ENCODE measurements around the gene ABI3BP.

ABI3BP gene

GRCh38 chr3:100984308-100984707 lies 8.9 kb downstream of the ABI3BP start:
- no peaks in the 10 kb centered on the region for H3K27me3 ChIP-seq (ENCODE audit: insufficient read depth, low read length)
- H3K27ac ChIP-seq (ENCODE audit: low read depth, low read length) = no peak overlapping the region
- H3K79me2 ChIP-seq (ENCODE audit: control insufficient read depth, insufficient read depth, low read length, unreplicated experiment) = no peaks in the 10 kb centered on the region
- H3K36me3 ChIP-seq (ENCODE audit: insufficient read depth, low read length) = no peaks in the 10 kb centered on the region; the same call in 1 of the 2 replicates
- no peak overlapping the region for H3K4me3 ChIP-seq (ENCODE audit: low read depth, low read length)
- H2AFZ ChIP-seq (ENCODE audit: low read length, unreplicated experiment) = peak overlapping the region; percentile 11
- peaks cover 28% of the 10 kb centered on the region for H3K4me1 ChIP-seq (ENCODE audit: control insufficient read depth, insufficient read depth, low read length, unreplicated experiment)

GRCh38 chr3:100982710-100983109 lies 10.5 kb downstream of the ABI3BP start:
- no peaks in the 10 kb centered on the region for H3K27me3 ChIP-seq (ENCODE audit: insufficient read depth, low read length)
- H3K4me1 ChIP-seq (ENCODE audit: control insufficient read depth, insufficient read depth, low read length, unreplicated experiment) = peaks cover 34% of the 10 kb centered on the region
- H3K79me2 ChIP-seq (ENCODE audit: control insufficient read depth, insufficient read depth, low read length, unreplicated experiment) = peaks cover under 1% of the 10 kb centered on the region
- H3K27ac ChIP-seq (ENCODE audit: low read depth, low read length) = peak overlapping the region; percentile 25
- H3K36me3 ChIP-seq (ENCODE audit: insufficient read depth, low read length) = no peaks in the 10 kb centered on the region; the same call in 1 of the 2 replicates
- peak overlapping the region; percentile 100 for H2AFZ ChIP-seq (ENCODE audit: low read length, unreplicated experiment)
- peak overlapping the region; percentile 70 for H3K4me3 ChIP-seq (ENCODE audit: low read depth, low read length)

- H2AFZ ChIP-seq (ENCODE audit: low read length, unreplicated experiment) = peak overlapping the region; percentile 56
- no peak overlapping the region for H3K4me3 ChIP-seq (ENCODE audit: low read depth, low read length)
- peaks cover 4% of the 10 kb centered on the region for H3K79me2 ChIP-seq (ENCODE audit: control insufficient read depth, insufficient read depth, low read length, unreplicated experiment)
- H3K27me3 ChIP-seq (ENCODE audit: insufficient read depth, low read length) = no peaks in the 10 kb centered on the region
- no peak overlapping the region for H3K27ac ChIP-seq (ENCODE audit: low read depth, low read length)
- peaks cover 38% of the 10 kb centered on the region for H3K4me1 ChIP-seq (ENCODE audit: control insufficient read depth, insufficient read depth, low read length, unreplicated experiment)
- no peaks in the 10 kb centered on the region; the same call in 1 of the 2 replicates for H3K36me3 ChIP-seq (ENCODE audit: insufficient read depth, low read length)
These were observed 11.9 kb downstream of the ABI3BP start for GRCh38 chr3:100981164-100981911.

- Histone ChIP-seq H3K27ac (ENCODE audit: low read depth, low read length) (no peak overlapping the region), H3K4me3 (ENCODE audit: low read depth, low read length) (no peak overlapping the region), H3K79me2 (ENCODE audit: control insufficient read depth, insufficient read depth, low read length, unreplicated experiment) (peaks cover 4% of the 10 kb centered on the region), H3K27me3 (ENCODE audit: insufficient read depth, low read length) (no peaks in the 10 kb centered on the region), H3K36me3 (ENCODE audit: insufficient read depth, low read length) (no peaks in the 10 kb centered on the region; the same call in 1 of the 2 replicates), H3K4me1 (ENCODE audit: control insufficient read depth, insufficient read depth, low read length, unreplicated experiment) (peaks cover 53% of the 10 kb centered on the region), H2AFZ (ENCODE audit: low read length, unreplicated experiment) (no peak overlapping the region)
These were observed 15.1 kb downstream of the ABI3BP start for GRCh38 chr3:100978011-100978659.

GRCh38 chr3:100976611-100977010 lies 16.6 kb downstream of the ABI3BP start:
- Histone ChIP-seq H3K27me3 (ENCODE audit: insufficient read depth, low read length) (no peaks in the 10 kb centered on the region), H2AFZ (ENCODE audit: low read length, unreplicated experiment) (no peak overlapping the region), H3K79me2 (ENCODE audit: control insufficient read depth, insufficient read depth, low read length, unreplicated experiment) (peaks cover 4% of the 10 kb centered on the region), H3K4me1 (ENCODE audit: control insufficient read depth, insufficient read depth, low read length, unreplicated experiment) (peaks cover 48% of the 10 kb centered on the region), H3K4me3 (ENCODE audit: low read depth, low read length) (no peak overlapping the region), H3K36me3 (ENCODE audit: insufficient read depth, low read length) (no peaks in the 10 kb centered on the region; the same call in 1 of the 2 replicates), H3K27ac (ENCODE audit: low read depth, low read length) (no peak overlapping the region)

- no peak overlapping the region for H3K27ac ChIP-seq (ENCODE audit: low read depth, low read length)
- H3K27me3 ChIP-seq (ENCODE audit: insufficient read depth, low read length) = no peaks in the 10 kb centered on the region
- H3K4me3 ChIP-seq (ENCODE audit: low read depth, low read length) = no peak overlapping the region
- no peaks in the 10 kb centered on the region for H3K36me3 ChIP-seq (ENCODE audit: insufficient read depth, low read length)
- H3K4me1 ChIP-seq (ENCODE audit: control insufficient read depth, insufficient read depth, low read length, unreplicated experiment) = peaks cover 42% of the 10 kb centered on the region
- H3K79me2 ChIP-seq (ENCODE audit: control insufficient read depth, insufficient read depth, low read length, unreplicated experiment) = peaks cover 4% of the 10 kb centered on the region
- H2AFZ ChIP-seq (ENCODE audit: low read length, unreplicated experiment) = no peak overlapping the region
These were observed 17.5 kb downstream of the ABI3BP start for GRCh38 chr3:100975714-100976113.

GRCh38 chr3:100973594-100973993 lies 19.6 kb downstream of the ABI3BP start:
- H3K4me3 ChIP-seq (ENCODE audit: low read depth, low read length) = peak overlapping the region; percentile 16; the same call in 1 of the 2 replicates
- peak overlapping the region; percentile 7; the same call in 1 of the 2 replicates for H3K27ac ChIP-seq (ENCODE audit: low read depth, low read length)
- peak overlapping the region; percentile 42 for H2AFZ ChIP-seq (ENCODE audit: low read length, unreplicated experiment)
- H3K79me2 ChIP-seq (ENCODE audit: control insufficient read depth, insufficient read depth, low read length, unreplicated experiment) = peaks cover 4% of the 10 kb centered on the region
- no peaks in the 10 kb centered on the region for H3K36me3 ChIP-seq (ENCODE audit: insufficient read depth, low read length)
- H3K4me1 ChIP-seq (ENCODE audit: control insufficient read depth, insufficient read depth, low read length, unreplicated experiment) = peaks cover 37% of the 10 kb centered on the region
- no peaks in the 10 kb centered on the region for H3K27me3 ChIP-seq (ENCODE audit: insufficient read depth, low read length)

GRCh38 chr3:100972867-100973266 lies 20.4 kb downstream of the ABI3BP start:
- Histone ChIP-seq H3K4me3 (ENCODE audit: low read depth, low read length) (no peak overlapping the region), H3K36me3 (ENCODE audit: insufficient read depth, low read length) (no peaks in the 10 kb centered on the region), H3K79me2 (ENCODE audit: control insufficient read depth, insufficient read depth, low read length, unreplicated experiment) (peaks cover 4% of the 10 kb centered on the region), H3K27ac (ENCODE audit: low read depth, low read length) (peak overlapping the region; percentile 7; the same call in 1 of the 2 replicates), H3K4me1 (ENCODE audit: control insufficient read depth, insufficient read depth, low read length, unreplicated experiment) (peaks cover 36% of the 10 kb centered on the region), H3K27me3 (ENCODE audit: insufficient read depth, low read length) (no peaks in the 10 kb centered on the region), H2AFZ (ENCODE audit: low read length, unreplicated experiment) (no peak overlapping the region)

GRCh38 chr3:100972301-100972844 lies 20.8 kb downstream of the ABI3BP start:
- no peak overlapping the region for H3K4me3 ChIP-seq (ENCODE audit: low read depth, low read length)
- no peak overlapping the region for H2AFZ ChIP-seq (ENCODE audit: low read length, unreplicated experiment)
- H3K27ac ChIP-seq (ENCODE audit: low read depth, low read length) = peak overlapping the region; percentile 7; the same call in 1 of the 2 replicates
- H3K36me3 ChIP-seq (ENCODE audit: insufficient read depth, low read length) = no peaks in the 10 kb centered on the region
- H3K4me1 ChIP-seq (ENCODE audit: control insufficient read depth, insufficient read depth, low read length, unreplicated experiment) = peaks cover 36% of the 10 kb centered on the region
- H3K27me3 ChIP-seq (ENCODE audit: insufficient read depth, low read length) = no peaks in the 10 kb centered on the region
- H3K79me2 ChIP-seq (ENCODE audit: control insufficient read depth, insufficient read depth, low read length, unreplicated experiment) = peaks cover under 1% of the 10 kb centered on the region

GRCh38 chr3:100971798-100972197 lies 21.4 kb downstream of the ABI3BP start:
- Histone ChIP-seq H3K27ac (ENCODE audit: low read depth, low read length) (no peak overlapping the region), H3K79me2 (ENCODE audit: control insufficient read depth, insufficient read depth, low read length, unreplicated experiment) (no peaks in the 10 kb centered on the region), H3K36me3 (ENCODE audit: insufficient read depth, low read length) (no peaks in the 10 kb centered on the region), H3K4me1 (ENCODE audit: control insufficient read depth, insufficient read depth, low read length, unreplicated experiment) (peaks cover 36% of the 10 kb centered on the region), H3K27me3 (ENCODE audit: insufficient read depth, low read length) (no peaks in the 10 kb centered on the region), H2AFZ (ENCODE audit: low read length, unreplicated experiment) (no peak overlapping the region), H3K4me3 (ENCODE audit: low read depth, low read length) (no peak overlapping the region)
